Measurements from ENCODE around the gene DNMT3A.
"Not testable (repeated sequence)": the region's sequence is repeated elsewhere in the genome, so short reads cannot be mapped to it uniquely, and the experiment has no call there.

DNMT3A gene

GRCh38 chr2:25215948-25216679, 125.6 kb downstream of the DNMT3A start:
- DNase-seq (ENCODE audit: extremely low read depth in 1 of 2, low read depth in 1 of 2): peak; percentile 36 to 81

DNA sequence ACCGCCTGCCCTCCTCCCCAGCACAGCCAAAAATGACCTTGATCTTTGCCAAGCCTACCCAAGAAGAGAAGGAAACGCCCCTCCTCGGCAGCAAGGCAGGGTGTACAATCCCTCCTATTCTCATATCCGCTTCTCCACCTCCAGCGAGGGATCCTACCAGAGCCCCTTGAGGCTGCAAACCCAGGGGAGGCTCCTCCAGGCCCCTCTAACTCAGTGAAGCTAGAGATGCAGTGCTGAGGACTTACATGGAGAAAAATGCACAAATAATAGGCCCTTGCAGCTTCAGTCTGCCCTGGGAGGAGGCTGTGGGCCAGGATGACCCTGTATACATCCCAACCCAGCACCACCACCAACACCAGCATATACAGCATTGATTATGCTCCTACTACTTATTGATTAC, 126.5 kb downstream of the DNMT3A start:
- DNase-seq (ENCODE audit: extremely low read depth in 1 of 2, low read depth in 1 of 2): no peak

- no peak for DNase-seq (ENCODE audit: extremely low read depth in 1 of 2, low read depth in 1 of 2)
Measured at GRCh38 chr2:25213229-25213628, 128.5 kb downstream of the DNMT3A start.

GRCh38 chr2:25210923-25211322, 130.8 kb downstream of the DNMT3A start:
- DNase-seq (ENCODE audit: extremely low read depth in 1 of 2, low read depth in 1 of 2): not testable (repeated sequence)

DNA sequence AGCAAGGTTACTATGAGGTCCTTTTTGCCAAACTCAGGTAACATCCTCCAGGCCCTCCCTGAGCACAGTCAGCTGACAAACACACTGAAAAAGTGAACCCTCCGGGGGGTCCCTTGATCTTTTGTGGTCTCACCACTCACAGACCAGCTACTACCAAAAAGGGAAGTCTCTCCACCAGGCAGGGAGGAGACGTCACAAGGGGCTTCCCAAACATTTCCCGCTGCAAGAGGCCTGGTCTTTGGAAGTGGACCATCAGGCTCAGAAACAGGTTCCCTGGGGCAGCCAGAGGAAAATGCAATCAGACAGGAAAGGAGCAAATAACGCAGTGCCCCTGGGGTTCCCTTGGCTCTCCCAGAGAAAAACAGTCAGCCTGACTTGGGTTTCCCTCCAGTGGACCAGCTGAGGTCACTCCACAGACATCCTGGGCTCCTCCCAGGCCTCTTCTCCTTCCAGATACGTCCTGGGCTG, 134.6 kb downstream of the DNMT3A start:
- no peak for DNase-seq (ENCODE audit: extremely low read depth in 1 of 2, low read depth in 1 of 2)

GRCh38 chr2:25204190-25204838, 137.4 kb downstream of the DNMT3A start:
- no peak for DNase-seq (ENCODE audit: extremely low read depth in 1 of 2, low read depth in 1 of 2)

GRCh38 chr2:25202275-25202674, 139.4 kb downstream of the DNMT3A start:
- no peak for DNase-seq (ENCODE audit: extremely low read depth in 1 of 2, low read depth in 1 of 2)

DNA sequence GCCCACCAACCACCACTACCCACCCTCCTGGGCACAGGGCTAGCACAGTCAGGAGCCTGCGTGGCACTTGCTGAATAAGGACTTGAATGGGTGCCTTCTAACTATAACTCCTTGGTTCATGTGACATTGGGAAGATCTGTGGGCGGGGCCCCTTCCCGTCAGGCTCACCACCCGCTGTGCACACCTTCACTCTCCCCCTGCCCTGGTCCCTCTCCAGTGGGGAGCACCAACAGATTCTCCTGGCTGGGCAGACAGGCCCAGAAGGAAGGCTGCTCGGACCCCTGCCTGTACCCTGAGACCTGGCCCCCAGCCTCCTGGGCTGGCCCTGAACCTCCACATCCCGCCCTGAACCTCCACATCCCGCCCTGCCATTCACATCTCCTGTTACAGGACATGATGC, 139.9 kb downstream of the DNMT3A start:
- DNase-seq (ENCODE audit: extremely low read depth in 1 of 2, low read depth in 1 of 2): no peak

DNA sequence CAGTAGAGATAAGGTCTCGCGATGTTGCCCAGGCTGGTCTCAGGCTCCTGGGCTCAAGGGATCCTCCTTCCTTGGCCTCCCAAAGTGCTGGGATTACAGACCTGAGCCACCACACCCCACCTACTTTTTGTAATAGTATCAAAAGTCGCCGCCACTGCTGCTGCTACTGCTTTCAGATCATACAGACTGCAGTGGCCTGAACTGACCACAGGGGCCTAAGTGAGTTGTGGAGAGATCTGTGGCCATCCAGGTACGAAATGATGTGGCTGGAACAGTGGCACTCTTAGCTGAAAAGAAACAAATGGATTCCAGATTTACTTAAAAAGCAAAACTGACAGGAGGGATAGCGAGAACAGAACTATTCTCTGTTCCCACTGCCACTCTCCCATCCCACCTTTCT, 140.5 kb downstream of the DNMT3A start:
- DNase-seq (ENCODE audit: extremely low read depth in 1 of 2, low read depth in 1 of 2): no peak

GRCh38 chr2:25198576-25198975, 143.1 kb downstream of the DNMT3A start:
- DNase-seq (ENCODE audit: extremely low read depth in 1 of 2, low read depth in 1 of 2): no peak

DNA sequence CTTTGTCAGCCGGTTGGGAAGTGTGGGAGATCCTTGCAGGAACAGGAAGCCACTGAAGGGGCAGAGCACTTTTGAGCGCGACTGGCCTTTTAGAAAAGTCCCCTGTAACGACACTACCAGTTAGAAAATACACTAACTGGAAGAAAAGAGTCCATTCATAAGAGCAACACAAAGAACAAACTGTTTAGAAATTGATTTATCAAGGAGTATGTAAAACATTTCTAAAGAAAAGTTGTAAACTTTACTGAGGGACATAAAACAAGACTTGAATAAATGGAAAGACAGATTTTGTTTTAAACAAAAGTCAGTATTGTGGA, 143.6 kb downstream of the DNMT3A start:
- no peak for DNase-seq (ENCODE audit: extremely low read depth in 1 of 2, low read depth in 1 of 2)

GRCh38 chr2:25197336-25198208, 144.2 kb downstream of the DNMT3A start:
- DNase-seq (ENCODE audit: extremely low read depth in 1 of 2, low read depth in 1 of 2): no peak

DNA sequence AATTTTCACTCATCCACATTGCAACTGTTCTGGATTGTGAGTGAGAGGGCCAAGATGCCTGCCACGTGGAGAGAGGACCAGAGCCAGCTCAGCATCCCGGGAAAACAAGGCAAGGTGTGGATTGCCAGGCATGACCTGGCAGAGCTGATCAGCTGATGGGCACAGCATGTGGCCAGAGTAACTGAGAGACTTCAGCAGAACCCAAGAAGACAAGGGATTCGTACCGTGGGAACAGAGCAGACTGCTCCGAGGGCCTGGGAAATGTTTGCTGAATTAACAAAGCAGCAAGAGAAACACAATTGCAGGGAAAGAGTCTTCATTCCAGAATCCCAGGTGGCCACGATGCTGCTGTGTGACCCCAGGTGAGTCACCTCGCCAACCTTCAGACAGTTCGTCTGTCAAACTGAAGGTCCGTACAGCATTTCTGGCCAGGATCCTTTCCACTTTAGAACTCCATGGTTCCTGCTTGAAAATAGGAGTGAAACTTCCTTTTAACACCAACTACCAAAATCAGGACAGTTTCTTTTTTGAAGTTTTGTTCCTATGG, 147.1 kb downstream of the DNMT3A start:
- no peak for DNase-seq (ENCODE audit: extremely low read depth in 1 of 2, low read depth in 1 of 2)

GRCh38 chr2:25190536-25190935, 151.2 kb downstream of the DNMT3A start:
- DNase-seq (ENCODE audit: extremely low read depth in 1 of 2, low read depth in 1 of 2): no peak

DNA sequence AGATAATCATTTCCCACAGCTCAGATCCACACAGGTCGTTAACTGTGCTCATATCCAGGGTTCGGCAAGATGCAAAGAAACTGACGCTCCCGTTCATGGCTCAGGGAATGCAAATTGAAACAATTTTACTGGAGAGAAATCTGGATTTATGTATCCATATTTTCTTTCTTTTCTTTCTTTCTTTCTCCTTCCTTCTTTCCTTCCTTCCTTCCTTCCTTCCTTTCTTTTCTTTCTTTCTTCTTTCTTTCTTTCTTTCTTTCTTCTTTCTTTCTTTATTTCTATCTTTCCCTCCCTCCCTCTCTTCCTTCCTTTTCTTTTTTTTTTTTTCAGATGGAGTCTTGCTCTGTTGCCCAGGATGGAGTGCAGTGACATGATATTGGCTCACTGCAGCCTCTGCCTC, 153.3 kb downstream of the DNMT3A start:
- DNase-seq (ENCODE audit: extremely low read depth in 1 of 2, low read depth in 1 of 2): no peak

DNA sequence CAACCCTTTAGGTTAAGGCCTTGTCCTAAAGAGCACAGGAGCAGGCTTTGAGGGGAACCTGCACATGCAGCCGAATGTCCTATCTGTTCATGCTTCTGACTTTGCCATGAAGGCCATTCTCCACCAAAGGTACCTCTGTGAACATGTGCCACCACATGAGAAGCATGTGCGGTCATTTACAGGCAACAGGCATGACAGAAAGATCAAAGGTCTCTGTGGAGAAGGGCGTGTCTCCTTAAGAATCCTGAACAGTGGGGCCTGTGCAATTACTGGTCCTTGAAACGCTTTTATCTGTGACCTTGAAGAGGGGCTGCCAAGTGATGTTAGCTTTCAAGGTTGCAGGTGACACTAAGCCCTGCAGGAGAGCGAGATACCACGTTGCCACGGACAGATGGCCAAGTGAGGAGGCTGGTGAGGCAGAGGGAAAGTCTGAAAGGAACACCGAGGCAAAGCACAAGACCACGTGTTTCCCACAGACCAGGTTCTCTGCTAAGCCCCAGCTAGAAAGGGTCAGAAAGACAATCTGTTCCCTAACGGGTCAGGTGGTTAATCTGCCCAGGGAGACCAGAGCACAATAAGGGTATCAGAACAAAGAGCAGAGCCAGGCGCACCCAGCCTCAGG, 153.9 kb downstream of the DNMT3A start:
- DNase-seq (ENCODE audit: extremely low read depth in 1 of 2, low read depth in 1 of 2): no peak

DNA sequence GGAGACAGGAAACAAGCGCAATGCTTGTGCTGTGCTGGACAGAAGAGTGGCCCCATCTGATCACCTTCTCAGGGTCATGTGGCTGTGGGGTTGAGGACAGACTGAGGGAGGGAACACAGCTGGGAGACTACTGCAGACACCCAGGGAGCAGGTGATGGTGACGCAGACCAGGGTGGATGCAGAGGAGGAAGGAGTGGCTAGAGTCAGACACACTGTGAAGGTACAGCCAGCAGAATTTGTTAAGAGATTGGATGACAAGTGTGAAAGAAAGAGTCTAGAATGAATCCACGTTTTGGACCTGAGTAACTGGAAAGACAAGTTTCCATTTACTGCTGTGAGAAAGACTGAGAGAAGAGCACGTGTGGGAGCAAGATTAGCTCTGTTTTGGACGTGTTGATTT, 157.5 kb downstream of the DNMT3A start:
- DNase-seq (ENCODE audit: extremely low read depth in 1 of 2, low read depth in 1 of 2): no peak

GRCh38 chr2:25178976-25179375, 162.7 kb downstream of the DNMT3A start:
- no peak for DNase-seq (ENCODE audit: extremely low read depth in 1 of 2, low read depth in 1 of 2)

Measured in activated CD8-positive, alpha-beta memory T cell treated with anti-CD3 and anti-CD28 coated beads for 1 hour (primary cell).